IPS DF 4.7 (cell line): ENCODE results near the gene ASL.
"Not testable (repeated sequence)": the region's sequence is repeated elsewhere in the genome, so short reads cannot be mapped to it uniquely, and the experiment has no call there.

Experiments used
- DNase-seq: peaks from one replicate; pipeline ENCODE4 v3.0.0-alpha.2; 2013; ENCODE audit warnings: low spot score; ENCODE audit errors: extremely low read depth

Gene ASL

DNA sequence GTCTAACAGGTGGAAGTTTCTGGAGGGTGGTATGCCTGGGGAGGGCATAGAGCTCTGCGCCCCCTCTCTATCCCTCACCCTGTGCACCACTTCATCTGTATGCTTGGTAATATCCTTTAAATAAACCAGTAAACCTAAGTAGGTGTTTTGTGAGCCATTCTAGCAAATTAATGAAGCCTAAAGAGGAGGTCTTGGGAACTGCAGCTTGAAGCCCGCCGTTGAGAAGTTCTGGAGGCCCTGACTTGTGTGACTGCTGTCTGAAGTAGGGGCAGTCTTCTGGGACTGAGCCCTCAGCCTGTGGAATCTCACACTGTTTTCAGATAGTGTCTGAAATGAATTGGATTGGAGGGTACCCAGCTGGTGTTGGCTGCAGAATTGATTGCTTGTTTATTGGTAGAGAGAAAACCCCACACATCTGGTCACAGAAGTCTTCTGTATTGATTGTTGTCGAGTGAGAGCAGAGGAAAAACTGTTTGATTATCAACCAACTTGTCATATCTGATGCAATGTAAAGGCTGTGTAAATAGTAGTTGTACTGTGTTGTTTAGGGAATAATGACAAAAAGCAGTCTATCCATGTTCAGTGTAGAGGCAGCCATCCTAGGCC lies 43.7 kb downstream of the ASL start:
- no peak for DNase-seq

DNA sequence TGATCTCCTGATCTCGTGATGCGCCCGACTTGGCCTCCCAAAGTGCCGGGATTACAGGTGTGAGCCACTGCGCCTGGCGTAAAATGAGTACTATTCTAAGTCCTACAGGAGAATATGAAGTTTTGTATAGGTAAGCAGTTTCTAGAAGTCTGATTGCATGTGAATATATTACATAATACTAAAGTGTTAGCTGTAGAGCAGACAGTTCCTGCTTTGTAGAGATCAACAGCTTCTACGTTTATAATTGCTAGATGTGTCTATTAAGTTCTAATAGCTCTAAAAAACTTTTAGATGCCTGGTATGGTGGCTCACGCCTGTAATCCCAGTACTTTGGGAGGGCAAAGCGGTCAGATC lies 47.5 kb downstream of the ASL start:
- DNase-seq, result no peak

DNA sequence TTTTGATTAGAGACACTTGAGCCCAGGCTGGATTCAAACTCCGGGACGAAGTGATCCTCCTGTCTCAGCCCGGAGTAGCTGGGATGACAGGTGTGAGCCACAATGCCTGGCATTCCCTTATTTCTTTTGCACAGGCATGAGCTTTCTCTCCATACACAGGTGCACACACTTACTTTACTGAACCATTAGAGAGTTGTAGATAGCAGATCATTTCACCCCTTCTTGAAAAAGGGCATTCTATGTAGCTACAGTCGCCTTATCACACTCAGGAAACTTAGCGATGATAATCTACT lies 48.9 kb downstream of the ASL start:
- not testable (repeated sequence) for DNase-seq

DNA sequence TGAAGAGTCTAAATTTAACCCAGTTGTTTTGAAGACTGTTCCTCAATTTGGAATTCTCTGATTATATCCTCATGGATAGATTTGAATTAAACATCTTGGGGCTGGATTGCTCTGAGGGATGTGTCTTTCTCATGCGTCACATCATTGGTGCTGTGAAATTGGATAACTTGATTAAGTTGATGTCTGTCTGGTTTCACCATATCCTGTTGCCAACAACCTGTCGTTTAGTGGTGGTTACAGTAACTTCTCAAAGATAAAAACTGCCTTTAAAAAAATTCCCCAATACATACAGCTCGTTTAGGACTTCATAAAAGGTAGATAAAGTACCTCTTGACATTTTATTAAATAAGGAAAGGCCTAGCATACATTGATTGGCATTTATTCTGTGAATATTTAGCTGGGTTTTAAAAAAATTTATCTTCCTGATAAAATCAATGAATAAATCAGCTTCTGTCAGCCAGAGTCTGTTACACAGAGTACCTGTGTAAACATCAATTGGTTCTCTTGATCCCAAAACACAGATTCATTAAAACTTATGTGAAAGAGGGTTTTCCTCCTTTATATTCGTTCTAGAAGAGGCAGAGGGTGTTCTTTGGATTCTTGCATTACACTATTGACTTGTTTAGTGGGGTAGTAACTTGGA lies 49.6 kb downstream of the ASL start:
- no peak for DNase-seq

DNA sequence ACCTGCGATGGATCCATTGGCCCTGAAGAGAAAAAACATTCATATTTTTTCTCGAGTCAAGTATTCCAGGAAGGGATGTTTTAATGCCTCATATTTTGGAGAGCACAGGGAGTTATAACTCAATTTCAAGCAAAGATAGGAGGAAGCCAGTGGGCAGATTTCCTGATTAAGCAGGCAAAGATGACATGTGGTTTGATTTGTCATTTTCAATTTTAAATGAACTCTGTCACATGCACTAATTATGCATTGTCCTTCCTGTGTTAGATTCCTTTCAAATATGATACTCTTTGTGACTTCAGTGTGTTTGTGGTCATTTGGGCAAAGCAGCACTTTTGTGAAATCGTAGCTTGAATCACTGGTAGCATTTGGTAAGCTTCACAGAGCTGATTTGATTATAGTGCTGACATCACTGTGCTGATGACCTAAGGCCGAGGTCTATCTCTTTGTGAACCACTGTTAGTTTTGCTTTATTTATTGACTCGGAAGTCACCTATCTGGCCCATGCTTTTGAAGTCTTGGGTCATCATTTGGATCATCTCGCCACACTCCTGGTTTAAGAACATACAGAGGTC lies 50.2 kb downstream of the ASL start:
- not testable (repeated sequence) for DNase-seq

DNA sequence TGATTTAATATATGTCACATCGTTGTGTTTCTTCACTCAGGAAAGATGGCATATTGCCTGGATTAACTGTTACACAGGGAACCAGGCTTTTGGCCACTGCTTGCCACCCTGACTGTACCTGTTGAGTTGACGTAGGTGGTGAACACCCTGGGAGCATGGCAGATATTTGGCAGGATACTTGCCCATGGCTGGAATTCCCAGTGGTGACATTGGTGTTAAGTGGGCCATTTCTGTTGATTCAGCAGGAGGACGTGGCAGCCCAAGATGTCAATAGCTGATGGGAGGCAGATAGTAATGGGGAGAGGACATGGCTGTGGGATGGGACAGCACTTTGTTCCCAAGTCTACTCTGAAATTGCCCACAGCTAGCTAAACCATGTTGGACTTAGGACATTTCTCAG lies 51.6 kb downstream of the ASL start:
- not testable (repeated sequence) for DNase-seq

DNA sequence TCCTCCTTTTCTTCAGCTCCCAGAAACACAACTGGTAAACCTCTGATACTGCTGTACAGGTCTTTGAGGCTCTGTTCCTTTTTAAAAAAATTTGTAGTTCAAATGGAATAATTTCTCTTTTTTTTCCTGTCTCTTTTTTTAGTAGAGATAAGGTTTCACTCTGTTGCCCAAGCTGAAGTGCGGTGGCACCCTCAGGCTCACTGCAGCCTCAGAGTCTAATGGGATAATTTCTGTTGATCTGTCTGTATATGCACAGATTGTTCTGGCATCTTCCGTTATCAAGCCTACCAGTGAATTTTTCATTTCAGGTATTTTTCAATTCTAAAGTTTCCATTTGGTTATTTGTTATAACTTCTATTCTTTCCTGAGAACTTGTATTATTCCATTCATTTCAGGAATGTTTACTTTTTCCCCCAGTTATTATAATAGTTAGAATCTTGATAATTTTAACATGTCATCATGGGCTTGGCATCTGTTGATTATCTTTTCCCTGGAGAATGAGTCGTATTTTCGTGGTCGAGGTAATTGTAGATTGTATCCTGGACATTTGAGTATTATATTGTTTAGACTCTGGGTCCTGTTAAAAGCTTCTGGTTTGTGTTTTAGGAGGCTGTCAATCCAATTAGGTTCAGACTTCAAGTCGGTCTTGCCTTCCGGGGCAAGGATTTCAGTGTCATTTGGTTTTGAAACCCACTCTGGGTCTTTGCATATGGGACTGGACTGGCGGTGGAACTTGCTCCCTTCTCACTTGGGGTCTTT lies 63.6 kb downstream of the ASL start:
- DNase-seq, result no peak

DNA sequence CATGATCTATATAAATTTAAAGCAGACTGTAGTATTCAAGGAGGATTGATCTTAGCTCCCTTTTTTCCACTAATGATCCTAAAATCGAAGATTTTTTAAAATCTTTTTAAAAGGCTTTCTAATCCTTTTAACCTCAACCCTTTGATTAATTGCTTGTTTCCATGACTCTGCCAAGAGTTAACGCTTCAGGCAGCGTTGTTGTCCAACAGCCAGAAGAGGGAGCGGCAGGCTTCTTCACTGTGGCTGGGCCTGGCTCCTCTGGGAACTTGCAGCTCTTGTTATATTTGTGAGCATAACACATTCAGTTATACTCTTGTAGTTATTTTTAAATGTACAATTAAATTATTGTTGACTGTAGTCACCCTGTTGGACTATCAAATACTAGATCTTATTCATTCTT lies 65.3 kb downstream of the ASL start:
- no peak for DNase-seq

DNA sequence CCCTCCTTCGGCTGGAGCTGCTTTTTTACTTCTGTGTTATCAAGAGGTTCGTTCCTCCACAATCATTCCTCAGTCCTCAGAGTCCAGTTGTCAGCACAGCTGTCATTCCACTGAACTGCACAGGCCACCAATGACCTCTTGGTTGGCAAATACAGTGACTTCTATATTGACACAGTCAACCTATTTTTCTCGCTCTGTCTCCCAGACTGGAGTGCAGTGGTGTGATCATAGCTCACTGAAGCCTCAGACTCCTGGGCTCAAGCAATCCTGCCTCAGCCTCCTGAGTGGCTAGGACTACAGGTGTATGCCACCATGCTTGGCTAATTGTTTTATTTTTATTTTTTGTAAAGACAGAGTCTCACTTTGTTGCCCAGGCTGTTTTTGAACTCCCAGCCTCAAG lies 66.7 kb downstream of the ASL start:
- no peak for DNase-seq

DNA sequence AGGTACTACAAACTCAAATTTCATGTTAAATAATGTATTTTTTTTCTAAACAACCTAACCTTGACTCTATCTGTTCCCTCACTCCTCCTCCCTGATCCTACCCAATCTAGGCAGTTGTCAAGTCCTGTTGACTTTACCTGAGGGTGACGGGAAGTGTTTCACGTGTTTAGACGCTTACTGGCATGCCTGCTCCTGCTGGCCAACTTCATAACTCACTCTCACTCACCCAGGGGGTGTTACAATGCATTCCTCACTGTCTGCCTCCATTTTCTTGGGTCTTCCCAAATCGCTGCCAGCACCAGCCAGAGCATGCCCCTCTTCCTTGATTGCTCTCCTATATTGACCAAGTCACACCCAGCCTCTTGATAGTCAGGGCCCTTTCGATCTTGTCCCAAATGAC lies 67.4 kb downstream of the ASL start:
- no peak for DNase-seq
